Type B pancreatic cell (in vitro differentiated cells): ENCODE measurements around the gene PPM1L. TPM values are rescaled to one million over a fixed set of nuclear protein-coding genes. Genes with fewer than 3 reads are reported as not detected.
A peak's percentile ranks its signal among the peaks of the same experiment; 100 is the strongest.

Experiments
- DNase-seq: peaks from one replicate; pipeline ENCODE4 v3.0.0; 2021; ENCODE audit warnings: mixed read lengths; ENCODE audit not compliant: unreplicated experiment; ENCODE audit errors: extremely low spot score
- H3K27ac Mint-ChIP-seq: 2 replicates; pipeline ENCODE4 v1.8.0; 2021; ENCODE audit warnings: mild to moderate bottlenecking, mixed read lengths
- H3K27me3 Mint-ChIP-seq: 2 replicates; pipeline ENCODE4 v1.8.0; 2021; ENCODE audit warnings: mixed read lengths
- H3K36me3 Mint-ChIP-seq: 2 replicates; pipeline ENCODE4 v1.8.0; 2021; ENCODE audit warnings: mixed read lengths
- H3K4me1 Mint-ChIP-seq: one replicate; pipeline ENCODE4 v1.8.0; 2021; ENCODE audit warnings: mixed read lengths; ENCODE audit not compliant: unreplicated experiment
- H3K4me3 Mint-ChIP-seq: 2 replicates; pipeline ENCODE4 v1.8.0; 2021; ENCODE audit warnings: mild to moderate bottlenecking, mixed read lengths
- H3K9me3 Mint-ChIP-seq: 2 replicates; pipeline ENCODE4 v1.8.0; 2021; ENCODE audit warnings: mixed read lengths
- total RNA-seq: library from RNA; stranded (reverse); gene quantifications from 2 replicates; pipeline ENCODE4 v1.2.1, GENCODE V29; 2021; ENCODE audit warnings: low replicate concordance
- TF ChIP-seq, protein P1 (sequence below): fragments of 200-600 bp; sonication (generic); conservative IDR thresholded peaks from 2 replicates; pipeline ENCODE4 v1.5.0; 2021; ENCODE audit warnings: antibody characterized with exemption, mild to moderate bottlenecking

The PPM1L gene
- total RNA-seq, 1 donor from 2014 or later: 29.4 TPM

DNA sequence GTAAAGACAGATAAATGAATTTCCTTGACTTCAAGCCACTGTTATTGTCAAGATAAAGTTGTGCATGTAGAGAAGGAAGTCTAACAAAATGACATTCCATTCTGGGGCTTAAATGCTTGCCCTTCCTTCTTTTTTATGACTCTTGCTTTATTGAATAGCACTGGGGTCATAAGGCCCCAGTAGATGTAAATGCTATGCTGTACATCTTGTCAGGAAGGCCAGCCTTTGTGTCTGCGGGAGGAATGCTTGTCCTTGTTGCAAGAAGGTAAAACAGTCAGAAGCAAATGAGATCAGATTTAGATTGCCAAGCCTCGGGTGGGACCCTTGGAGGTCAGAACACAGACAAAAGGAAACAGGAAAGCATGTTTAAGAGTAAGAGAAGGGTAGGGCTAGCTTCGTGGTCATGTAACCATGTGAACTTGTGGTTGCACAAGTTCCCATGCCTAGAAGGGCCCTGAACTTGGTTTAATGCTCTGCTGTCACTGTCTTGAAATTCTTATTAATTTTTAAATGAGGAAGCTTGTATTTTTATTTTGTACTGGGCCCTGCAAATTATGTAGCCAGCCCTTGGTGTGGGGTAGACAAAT lies 81.5 kb downstream of the PPM1L start:
- Mint-ChIP-seq H3K4me3 (peak overlapping the region; percentile 15), H3K27ac (peak overlapping the region; percentile 85), H3K9me3 (peaks cover 4% of the 10 kb centered on the region), H3K4me1 (peaks cover 7% of the 10 kb centered on the region), H3K27me3 (no peaks in the 10 kb centered on the region), H3K36me3 (peaks cover 4% of the 10 kb centered on the region)
- no peak for DNase-seq
- TF ChIP-seq, protein P1, sequence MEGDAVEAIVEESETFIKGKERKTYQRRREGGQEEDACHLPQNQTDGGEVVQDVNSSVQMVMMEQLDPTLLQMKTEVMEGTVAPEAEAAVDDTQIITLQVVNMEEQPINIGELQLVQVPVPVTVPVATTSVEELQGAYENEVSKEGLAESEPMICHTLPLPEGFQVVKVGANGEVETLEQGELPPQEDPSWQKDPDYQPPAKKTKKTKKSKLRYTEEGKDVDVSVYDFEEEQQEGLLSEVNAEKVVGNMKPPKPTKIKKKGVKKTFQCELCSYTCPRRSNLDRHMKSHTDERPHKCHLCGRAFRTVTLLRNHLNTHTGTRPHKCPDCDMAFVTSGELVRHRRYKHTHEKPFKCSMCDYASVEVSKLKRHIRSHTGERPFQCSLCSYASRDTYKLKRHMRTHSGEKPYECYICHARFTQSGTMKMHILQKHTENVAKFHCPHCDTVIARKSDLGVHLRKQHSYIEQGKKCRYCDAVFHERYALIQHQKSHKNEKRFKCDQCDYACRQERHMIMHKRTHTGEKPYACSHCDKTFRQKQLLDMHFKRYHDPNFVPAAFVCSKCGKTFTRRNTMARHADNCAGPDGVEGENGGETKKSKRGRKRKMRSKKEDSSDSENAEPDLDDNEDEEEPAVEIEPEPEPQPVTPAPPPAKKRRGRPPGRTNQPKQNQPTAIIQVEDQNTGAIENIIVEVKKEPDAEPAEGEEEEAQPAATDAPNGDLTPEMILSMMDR: no peak

DNA sequence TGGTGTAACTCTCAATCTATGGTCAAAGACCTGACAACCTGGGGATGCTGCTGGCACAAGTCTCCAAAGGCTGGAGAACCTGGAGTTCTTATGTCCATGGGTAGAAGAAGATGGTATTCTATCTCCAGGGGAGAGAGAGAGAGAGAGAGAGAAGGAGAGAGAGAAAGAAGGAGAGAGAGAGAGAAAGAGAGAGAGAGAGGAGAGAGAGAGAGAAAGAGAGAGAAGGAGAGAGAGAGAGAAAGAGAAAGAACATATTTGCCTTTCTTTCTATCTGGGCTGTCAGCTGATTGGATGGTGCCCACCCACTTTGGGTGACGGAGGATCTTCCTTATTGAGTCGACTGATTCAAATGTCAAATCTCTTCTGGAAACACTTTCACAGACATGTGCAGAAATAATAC lies 84.6 kb downstream of the PPM1L start:
- Mint-ChIP-seq H3K27me3 (no peaks in the 10 kb centered on the region), H3K4me1 (peaks cover 7% of the 10 kb centered on the region), H3K36me3 (no peaks in the 10 kb centered on the region), H3K9me3 (no peaks in the 10 kb centered on the region), H3K4me3 (no peak overlapping the region), H3K27ac (no peak overlapping the region)
- TF ChIP-seq, protein P1: no peak
- no peak for DNase-seq

DNA sequence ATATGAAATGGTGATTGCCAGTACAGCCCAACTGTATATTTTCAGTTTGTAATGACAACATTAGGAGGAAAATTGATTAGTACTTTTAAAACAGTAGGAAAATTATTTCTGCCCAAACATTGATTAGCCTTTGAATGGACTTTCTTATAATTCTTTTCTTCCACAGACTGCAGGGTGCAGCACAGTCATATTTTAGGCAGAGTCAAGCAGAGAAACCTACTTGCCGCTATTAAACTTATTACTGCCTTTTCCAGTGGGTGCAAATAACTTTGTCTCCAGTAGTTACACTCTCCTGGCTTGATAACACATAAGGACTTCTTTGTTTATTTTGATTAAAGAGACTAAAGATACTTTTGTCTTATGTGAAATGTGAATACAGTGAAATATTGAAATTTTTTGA lies 85.4 kb downstream of the PPM1L start:
- Mint-ChIP-seq H3K27ac (no peak overlapping the region), H3K4me3 (no peak overlapping the region), H3K36me3 (no peaks in the 10 kb centered on the region)

DNA sequence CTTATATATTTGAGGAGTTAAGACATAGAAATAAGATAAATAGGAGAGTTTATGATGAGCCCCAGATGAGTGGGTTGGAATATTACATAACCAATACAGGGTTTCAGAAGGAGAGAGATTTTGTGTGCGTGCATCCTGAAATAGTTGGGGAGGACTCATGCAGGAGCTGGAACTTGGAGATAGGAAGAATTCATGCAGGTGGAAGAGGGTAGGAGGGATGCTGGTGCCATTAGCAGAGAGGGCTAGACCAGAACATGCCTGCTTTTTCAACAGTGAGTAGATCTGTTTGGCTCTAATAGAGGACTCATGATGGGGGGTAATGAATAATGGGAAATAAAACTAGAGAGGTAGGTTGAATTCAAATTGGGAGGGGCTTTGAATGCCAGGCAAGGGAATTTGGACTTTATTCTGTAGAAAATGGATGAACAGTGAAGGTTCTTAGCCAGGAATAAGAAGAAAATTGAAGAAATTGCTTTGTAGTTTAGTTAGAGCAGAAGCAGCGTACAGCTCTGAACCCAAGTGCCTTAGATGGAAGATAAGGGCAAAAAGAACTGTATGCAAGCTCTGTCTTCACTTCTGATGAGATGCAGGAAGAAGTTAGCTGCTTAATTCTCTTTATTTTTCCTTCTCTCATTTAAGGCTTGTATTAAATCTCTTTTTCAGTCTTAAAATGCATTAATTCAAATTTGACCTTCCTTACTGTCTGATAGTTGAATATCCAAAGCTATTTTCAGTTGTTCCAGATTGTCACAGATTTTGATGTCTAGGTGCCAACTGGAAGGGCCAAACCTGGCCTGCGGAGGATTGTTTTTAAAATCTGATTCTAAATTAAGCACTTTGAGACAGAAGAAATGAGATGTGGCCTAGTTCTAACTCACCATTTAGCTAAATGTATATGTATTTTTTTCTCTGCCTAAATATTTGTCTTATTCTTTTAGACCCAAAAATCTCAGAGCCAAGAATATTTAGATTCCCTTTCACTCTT lies 86.3 kb downstream of the PPM1L start:
- H3K27ac Mint-ChIP-seq: no peak overlapping the region
- H3K9me3 Mint-ChIP-seq: no peaks in the 10 kb centered on the region
- no peak overlapping the region for H3K4me3 Mint-ChIP-seq
- no peaks in the 10 kb centered on the region for H3K36me3 Mint-ChIP-seq
- no peaks in the 10 kb centered on the region for H3K27me3 Mint-ChIP-seq
- DNase-seq: no peak
- H3K4me1 Mint-ChIP-seq: peaks cover 5% of the 10 kb centered on the region
- TF ChIP-seq, protein P1: no peak

More for the DNA sequence above, 85.4 kb downstream of the PPM1L start:
- no peaks in the 10 kb centered on the region for H3K27me3 Mint-ChIP-seq
- DNase-seq: no peak
- no peaks in the 10 kb centered on the region for H3K9me3 Mint-ChIP-seq
- H3K4me1 Mint-ChIP-seq: peaks cover 7% of the 10 kb centered on the region
- TF ChIP-seq, protein P1: no peak

DNA sequence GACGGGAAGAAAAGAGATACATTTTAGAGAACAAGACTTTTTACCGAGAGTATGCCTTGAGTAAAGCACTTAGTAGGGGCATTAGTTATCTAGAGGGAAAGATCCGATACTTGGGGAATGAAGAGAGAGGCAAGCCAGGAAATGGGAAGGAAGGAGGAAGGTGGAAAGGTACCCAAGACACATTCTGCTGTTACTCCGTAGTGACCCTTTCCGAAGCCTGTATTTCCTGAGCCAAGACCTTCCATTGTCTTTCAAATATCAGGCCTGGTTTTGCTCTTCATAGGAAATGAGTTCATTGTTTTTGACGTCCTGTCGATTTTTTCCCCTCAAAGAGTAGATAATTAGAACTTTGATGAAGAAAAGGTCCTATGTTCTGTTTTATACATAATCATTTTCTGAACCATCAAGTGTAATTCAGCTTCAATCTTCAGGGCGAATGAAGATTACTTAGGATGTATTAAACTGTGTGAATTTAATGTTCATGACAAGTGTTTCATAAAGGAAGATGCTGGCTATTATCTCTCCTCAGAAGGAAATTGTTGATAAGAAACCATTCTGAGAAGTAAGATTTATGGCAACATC lies 95.7 kb downstream of the PPM1L start:
- H3K4me1 Mint-ChIP-seq: no peaks in the 10 kb centered on the region
- H3K36me3 Mint-ChIP-seq: no peaks in the 10 kb centered on the region
- DNase-seq: no peak
- no peaks in the 10 kb centered on the region for H3K27me3 Mint-ChIP-seq
- TF ChIP-seq, protein P1: no peak
- H3K9me3 Mint-ChIP-seq: peaks cover 4% of the 10 kb centered on the region
- no peak overlapping the region for H3K27ac Mint-ChIP-seq
- H3K4me3 Mint-ChIP-seq: no peak overlapping the region
